ENCODE data around the gene FYTTD1.

- TF ChIP-seq CTCF (conservative IDR thresholded peaks at IDR 0.05 in 1 of 2, IDR thresholded peaks at IDR 0.05 in 1 of 2; ENCODE audit: low read depth in 1 of 2, low read length in 2 of 2) (no peak), EZH2 (IDR thresholded peaks at IDR 0.05; ENCODE audit: low read length, missing control alignments) (no peak)
Observed at GRCh38 chr3:197736491-197737318, 13.0 kb upstream of the FYTTD1 start, which contains the start of gene RUBCN.
